K562 (cell line): ENCODE measurements around the gene FILIP1L. TPM values are rescaled to one million over a fixed set of nuclear protein-coding genes. Genes with fewer than 3 reads are reported as not detected.

Experiments used
- ATAC-seq: fragments of 200-7000 bp; cut with Tn5 transposase; 3 replicates; pipeline ENCODE4 v1.9.1; 2020; ENCODE audit warnings: moderate library complexity
- BruUV-seq: library from RNA; stranded (reverse); fragments of 400-500 nt; replicated peaks from 2 replicates; lab custom pipeline; 2021; lab: Mats Ljungman, UMichigan
- CTCF ChIA-PET: fragments of 300-600 bp; formaldehyde crosslinking; extraction: SDS; loops from one replicate; lab custom pipeline; 2021; ENCODE audit warnings: low intra/inter-chr PET ratio; lab: Yijun Ruan, JAX
- POLR2A ChIA-PET: fragments of 300-600, 350-650 bp; sonication (Branson Sonifier 250); formaldehyde crosslinking; extraction: SDS; loops from one replicate; lab custom pipeline; 2021; ENCODE audit warnings: antibody characterized with exemption, inconsistent platforms; lab: Yijun Ruan, JAX
- DNase-seq, 4 experiments: peaks; one replicate each; pipeline versions ENCODE4 v3.0.0 to v3.0.0-alpha.2; 2011 to 2018; ENCODE audit warnings: low spot score in 3 of 4, mixed read lengths in 3 of 4; ENCODE audit errors: extremely low read depth in 1 of 4
- FAIRE-seq: peaks from 2 replicates; lab custom pipeline; 2011; peaks lifted over from hg19 to GRCh38; lab: Jason Lieb, UNC
- H2AFZ ChIP-seq: 2 replicates; pipeline ENCODE4 v1.6.0; 2011; ENCODE audit warnings: low read depth, low read length, control low read depth, inconsistent platforms
- H3K27ac ChIP-seq: fragments of 200-600 bp; 3 replicates; pipeline ENCODE4 v1.8.0; 2011; ENCODE audit warnings: low read depth, mild to moderate bottlenecking, control low read depth, inconsistent platforms, low read length, moderate library complexity, mixed read lengths; ENCODE audit errors: extremely low read depth
- H3K27me3 ChIP-seq, 2 experiments: fragments of 300-600 bp in 1 of 2; 2 replicates in 1 of 2; 3 replicates in 1 of 2; pipeline versions ENCODE4 v1.6.0 to v1.8.0; 2011; ENCODE audit warnings: inconsistent platforms in 2 of 2, low read length in 2 of 2, mild to moderate bottlenecking in 1 of 2, mixed read lengths in 1 of 2, moderate library complexity in 1 of 2; ENCODE audit not compliant: control insufficient read depth in 2 of 2, insufficient read depth in 2 of 2
- H3K36me3 ChIP-seq: fragments of 300-600 bp; 3 replicates; pipeline ENCODE4 v1.8.0; 2011; ENCODE audit warnings: mild to moderate bottlenecking, low read length, inconsistent platforms; ENCODE audit not compliant: control insufficient read depth, insufficient read depth
- H3K4me1 ChIP-seq, 2 experiments: fragments of 200-600 bp in 1 of 2; replicated peaks in 1 of 2; 2 replicates in 1 of 2; 3 replicates in 1 of 2; pipeline versions ENCODE4 v1.5.1 to v1.8.0; 2011; ENCODE audit warnings: inconsistent platforms in 2 of 2, low read length in 2 of 2, mild to moderate bottlenecking in 1 of 2, mixed read lengths in 1 of 2, moderate library complexity in 1 of 2; ENCODE audit not compliant: control insufficient read depth in 2 of 2, insufficient read depth in 2 of 2
- H3K4me2 ChIP-seq: 2 replicates; pipeline ENCODE4 v1.6.1; 2011; ENCODE audit warnings: low read length, control low read depth, inconsistent platforms, mixed read lengths; ENCODE audit not compliant: insufficient read depth
- H3K4me3 ChIP-seq: fragments of 200-600 bp; sonication (generic), shearing (Covaris generic); 2 replicates; pipeline ENCODE4 v1.5.1; 2016; ENCODE audit warnings: control low read depth, inconsistent platforms
- H3K79me2 ChIP-seq: fragments of 200-600 bp; 3 replicates; pipeline ENCODE4 v1.8.0; 2011; ENCODE audit warnings: low read length, inconsistent platforms; ENCODE audit not compliant: control insufficient read depth, insufficient read depth
- H3K9ac ChIP-seq, 2 experiments: 2 replicates each; pipeline versions ENCODE4 v1.6.0 to v1.6.1; 2011; ENCODE audit warnings: low read depth in 2 of 2, low read length in 2 of 2, control low read depth in 1 of 2, inconsistent platforms in 1 of 2, mild to moderate bottlenecking in 1 of 2, mixed read lengths in 1 of 2; ENCODE audit not compliant: insufficient read depth in 1 of 2
- H3K9me1 ChIP-seq: one replicate; pipeline ENCODE4 v1.6.0; 2011; ENCODE audit warnings: inconsistent platforms, mild to moderate bottlenecking, low read length, moderate library complexity; ENCODE audit not compliant: control insufficient read depth, insufficient read depth
- H3K9me3 ChIP-seq: replicated peaks from 2 replicates; pipeline ENCODE4 v1.5.1; 2011; ENCODE audit warnings: low read depth, low read length, inconsistent platforms; ENCODE audit not compliant: control insufficient read depth, insufficient read depth
- H4K20me1 ChIP-seq: replicated peaks from 2 replicates; pipeline ENCODE4 v1.6.1; 2011; ENCODE audit warnings: low read length, inconsistent platforms, mixed read lengths; ENCODE audit not compliant: control insufficient read depth, insufficient read depth
- AFF4 ChIP-seq: sonication (generic); formaldehyde crosslinking; IDR thresholded peaks from 2 replicates; pipeline ENCODE4 v1.8.0; 2023; ENCODE audit warnings: mild to moderate bottlenecking, missing genetic modification reagents
- CAMTA2 ChIP-seq: fragments of 250-450 bp; sonication (Bioruptor Pico); conservative IDR thresholded peaks from 2 replicates; pipeline ENCODE4 v1.5.1; 2022
- CBX2 ChIP-seq: fragments of 200-600 bp; sonication (generic); IDR thresholded peaks from one replicate; pipeline ENCODE4 v1.6.1; 2012; ENCODE audit warnings: mild to moderate bottlenecking, low read length, inconsistent platforms; ENCODE audit not compliant: insufficient read depth, poor library complexity, severe bottlenecking
- CREB3L1 ChIP-seq: fragments of 450-650 bp; IDR thresholded peaks from 2 replicates; pipeline ENCODE4 v1.6.1; 2014; ENCODE audit warnings: low read depth, mild to moderate bottlenecking, moderate library complexity, borderline replicate concordance
- EGR1 ChIP-seq: fragments of 450-650 bp; conservative IDR thresholded peaks from 2 replicates; pipeline ENCODE4 v1.6.1; 2017; ENCODE audit warnings: mild to moderate bottlenecking
- HDAC8 ChIP-seq: fragments of 450-650 bp; IDR thresholded peaks from 2 replicates; pipeline ENCODE4 v1.6.1; 2016; ENCODE audit warnings: mild to moderate bottlenecking, missing genetic modification characterization, moderate library complexity, missing compliant biosample characterization
- MYBL2 ChIP-seq, 2 experiments: fragments of 450-650 bp in 1 of 2; sonication (generic) in 1 of 2; formaldehyde crosslinking in 1 of 2; IDR thresholded peaks; 2 replicates each; pipeline versions ENCODE4 v1.6.1 to v1.8.1; 2017 to 2022; ENCODE audit warnings: borderline replicate concordance in 1 of 2, inconsistent platforms in 1 of 2, low read depth in 1 of 2, mild to moderate bottlenecking in 1 of 2, missing genetic modification reagents in 1 of 2, moderate library complexity in 1 of 2
- NFE2 ChIP-seq: IDR thresholded peaks from 2 replicates; pipeline ENCODE4 v1.6.1; 2014; ENCODE audit warnings: antibody characterized with exemption, low read depth
- PRMT5 ChIP-seq: sonication (generic); formaldehyde crosslinking; IDR thresholded peaks from 2 replicates; pipeline ENCODE4 v1.5.0; 2020; ENCODE audit warnings: missing genetic modification reagents
- WGBS: fragments of 100-300 bp; shearing (Covaris generic); methylation state at CpG from one replicate; pipeline ENCODE4 v1.1.6; 2016; ENCODE audit warnings: low coverage, mixed read lengths; ENCODE audit not compliant: insufficient coverage; ENCODE audit errors: missing lambda C conversion rate; 5-methylcytosine and 5-hydroxymethylcytosine counted together
- in situ Hi-C: fragments of 300-500 bp; cut with MboI; formaldehyde crosslinking; loops from 4 replicates; pipeline ENCODE4 v1.15.0; 2018; ENCODE audit warnings: inconsistent platforms, mixed read lengths
- intact Hi-C: fragments of 100-400 bp; cut with micrococcal nuclease; formaldehyde crosslinking; loops from 2 replicates; pipeline ENCODE4 v1.14.2; 2022
- polyA plus RNA-seq, 8 experiments: library from polyadenylated mRNA; depleted of rRNA in 4 of 8; stranded (reverse) in 5 of 8; unstranded in 3 of 8; fragments of >200 nt; fragmentation: Nextera tagmentation in 2 of 8; fragmentation: Illumina TruSeq in 1 of 8; extraction: Ambion mirVana in 2 of 8; extraction: Trizol in 1 of 8; gene quantifications; 2 replicates each; pipeline versions ENCODE4 v1.2.1 to v1.2.3, GENCODE V29; 2011 to 2014; ENCODE audit warnings: inconsistent platforms in 1 of 8, missing spikeins in 1 of 8
- total RNA-seq, 7 experiments: library from RNA; depleted of rRNA in 6 of 7; stranded (reverse); fragments of >200 nt in 6 of 7; fragmentation: Illumina TruSeq in 2 of 7; extraction: Trizol in 2 of 7; gene quantifications; 2 replicates each; pipeline versions ENCODE4 v1.2.1 to v1.2.3, GENCODE V29; 2011 to 2021; ENCODE audit warnings: low replicate concordance in 1 of 7
- TF ChIP-seq, protein P1 (sequence below): sonication (generic); formaldehyde crosslinking; IDR thresholded peaks from 2 replicates; pipeline ENCODE4 v1.8.0; 2022; ENCODE audit warnings: missing genetic modification reagents, mild to moderate bottlenecking, borderline replicate concordance

FILIP1L gene
- total and polyA plus RNA-seq, 9 of the 15 experiments (the other 6 are each of a cell fraction or from before 2014, with no cell fraction given): 0.50 to 2.1 (median 1.1) TPM

DNA sequence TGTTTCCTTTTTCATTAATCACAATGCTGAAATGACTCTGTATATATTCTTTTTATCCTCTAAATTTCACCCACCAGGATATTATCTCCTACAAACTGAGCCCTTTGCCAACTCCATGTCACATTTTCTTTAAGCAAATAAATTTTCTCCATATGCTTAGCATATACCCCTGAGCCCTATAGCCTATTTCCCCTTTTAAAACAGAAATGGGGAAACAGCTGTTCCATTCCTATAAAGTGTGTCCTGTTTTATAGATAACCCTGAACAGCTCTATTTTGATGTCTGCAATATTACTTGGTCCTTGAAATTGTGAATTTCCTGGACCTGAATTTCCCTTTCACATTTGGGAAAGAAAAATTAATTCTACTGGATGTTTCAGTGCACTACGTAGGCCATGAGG is 15.6 kb upstream of the FILIP1L start:
- in situ Hi-C loops: no loop called here
- no peak for TF ChIP-seq CAMTA2 (CRISPR knock-in tag)
- TF ChIP-seq, protein P1, sequence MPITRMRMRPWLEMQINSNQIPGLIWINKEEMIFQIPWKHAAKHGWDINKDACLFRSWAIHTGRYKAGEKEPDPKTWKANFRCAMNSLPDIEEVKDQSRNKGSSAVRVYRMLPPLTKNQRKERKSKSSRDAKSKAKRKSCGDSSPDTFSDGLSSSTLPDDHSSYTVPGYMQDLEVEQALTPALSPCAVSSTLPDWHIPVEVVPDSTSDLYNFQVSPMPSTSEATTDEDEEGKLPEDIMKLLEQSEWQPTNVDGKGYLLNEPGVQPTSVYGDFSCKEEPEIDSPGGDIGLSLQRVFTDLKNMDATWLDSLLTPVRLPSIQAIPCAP (CRISPR knock-in tag): no peak
- TF ChIP-seq PRMT5 (CRISPR knock-in tag): no peak
- TF ChIP-seq MYBL2 (IDR thresholded peaks at IDR 0.05; ENCODE audit: low read depth): no peak
- TF ChIP-seq MYBL2 (CRISPR knock-in tag; IDR thresholded peaks at IDR 0.05; ENCODE audit: borderline replicate concordance): no peak
- Histone ChIP-seq H2AFZ (no peak overlapping the region), H3K4me2 (no peak overlapping the region), H3K36me3 (no peaks in the 10 kb centered on the region), H3K4me3 (no peak overlapping the region), H3K9me3 (no peaks in the 10 kb centered on the region), H3K27ac (no peak overlapping the region), H3K27me3 (no peaks in the 10 kb centered on the region), H3K4me1 (no peaks in the 10 kb centered on the region), H3K79me2 (no peaks in the 10 kb centered on the region), H3K9me1 (no peaks in the 10 kb centered on the region), H4K20me1 (no peaks in the 10 kb centered on the region), H3K9ac (no peak overlapping the region)
- ChIA-PET POLR2A (no interaction called here), CTCF (no interaction called here)
- FAIRE-seq (no peak), ATAC-seq (no peak), DNase-seq (no peak)
- 100% methylated on average over 1 of the region's 1 CpG for whole genome bisulfite sequencing
- BruUV-seq: no TSS peak
- intact Hi-C loops: no loop called here

DNA sequence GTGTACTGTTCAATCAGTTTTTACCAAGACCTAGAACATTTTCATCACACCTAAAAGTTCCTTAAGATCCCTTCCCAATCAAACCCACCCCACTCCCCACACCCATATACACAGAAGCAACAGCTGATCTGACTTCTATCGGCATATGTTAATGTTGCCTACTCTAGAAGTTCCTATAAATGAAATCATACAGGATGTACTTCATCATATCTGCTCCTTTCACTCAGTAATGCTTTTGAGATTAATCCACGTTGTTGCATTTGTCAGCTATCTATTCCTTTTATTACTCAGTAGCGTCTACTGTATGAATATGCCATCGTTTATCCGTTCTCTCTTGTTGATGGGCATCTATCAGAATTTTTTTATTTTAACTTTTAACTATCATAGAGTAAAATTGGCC is 14.3 kb upstream of the FILIP1L start:
- CTCF ChIA-PET: no interaction called here
- no peak for FAIRE-seq
- TF ChIP-seq CREB3L1: no peak
- no peak for TF ChIP-seq NFE2
- TF ChIP-seq HDAC8 (tag): no peak
- TF ChIP-seq EGR1: no peak
- no peak for TF ChIP-seq AFF4 (CRISPR knock-in tag)
- no peak for TF ChIP-seq CBX2

More for the DNA sequence above, 14.3 kb upstream of the FILIP1L start:
- Histone ChIP-seq H2AFZ (no peak overlapping the region), H4K20me1 (no peaks in the 10 kb centered on the region), H3K79me2 (no peaks in the 10 kb centered on the region; the same call in 2 of the 3 replicates), H3K4me3 (no peak overlapping the region), H3K9me3 (no peaks in the 10 kb centered on the region), H3K9me1 (no peaks in the 10 kb centered on the region), H3K27me3 (no peaks in the 10 kb centered on the region), H3K4me2 (no peak overlapping the region), H3K4me1 (no peaks in the 10 kb centered on the region), H3K27ac (no peak overlapping the region), H3K9ac (no peak overlapping the region), H3K36me3 (no peaks in the 10 kb centered on the region)
- POLR2A ChIA-PET: no interaction called here
- DNase-seq: no peak
- intact Hi-C loops: no loop called here
- in situ Hi-C loops: no loop called here
- WGBS: 80% methylated on average over 5 of the region's 5 CpGs
- ATAC-seq: no peak
- no TSS peak for BruUV-seq
